NOMO-1 treated with dmso at 0.1 percent for 144 hours (cell line): Measurements from ENCODE around the gene ERBB4.

ENCODE experiments used
- DNase-seq: peaks from one replicate; lab custom pipeline; 2025; ENCODE audit not compliant: unreplicated experiment; lab: John Stamatoyannopoulos, UW

ERBB4 gene

DNA sequence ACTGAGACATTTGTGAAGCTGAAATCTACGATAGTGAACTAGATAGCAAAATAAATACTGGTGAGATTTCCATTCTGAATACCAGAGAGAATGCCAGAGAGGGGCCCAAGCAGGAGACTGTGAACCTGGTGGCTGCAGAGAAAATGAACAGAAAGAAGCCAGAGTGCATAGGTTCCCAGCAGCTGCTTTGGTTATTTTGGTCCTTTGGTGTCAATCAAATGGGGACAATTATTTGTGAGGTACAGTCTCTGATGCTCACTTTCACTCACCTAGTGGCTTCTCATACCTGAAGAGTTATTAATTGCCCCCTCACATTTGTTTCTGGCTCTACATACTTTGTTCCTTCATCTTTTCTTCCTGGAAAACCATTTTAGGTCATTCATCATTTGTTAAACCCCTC, 1170.1 kb downstream of the ERBB4 start:
- no peak for DNase-seq

DNA sequence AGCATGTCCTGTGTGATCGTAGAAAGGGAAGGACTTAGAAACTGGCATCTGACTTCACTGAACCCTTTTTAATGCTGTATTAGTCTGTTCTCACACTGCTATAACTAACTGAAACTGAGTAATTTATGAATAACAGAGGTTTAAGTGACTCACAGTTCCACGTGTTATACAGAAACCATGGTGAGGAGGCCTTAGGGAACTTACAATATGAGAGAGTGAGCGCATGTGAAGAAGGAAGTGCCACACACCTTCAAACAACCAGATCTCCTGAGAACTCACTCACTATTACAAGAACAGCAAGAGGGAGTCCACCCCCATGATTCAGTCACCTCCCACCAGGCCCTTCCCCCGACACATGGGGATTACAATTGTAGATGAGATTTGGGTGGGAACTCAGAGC, 1170.9 kb downstream of the ERBB4 start:
- DNase-seq: peak; percentile 47

DNA sequence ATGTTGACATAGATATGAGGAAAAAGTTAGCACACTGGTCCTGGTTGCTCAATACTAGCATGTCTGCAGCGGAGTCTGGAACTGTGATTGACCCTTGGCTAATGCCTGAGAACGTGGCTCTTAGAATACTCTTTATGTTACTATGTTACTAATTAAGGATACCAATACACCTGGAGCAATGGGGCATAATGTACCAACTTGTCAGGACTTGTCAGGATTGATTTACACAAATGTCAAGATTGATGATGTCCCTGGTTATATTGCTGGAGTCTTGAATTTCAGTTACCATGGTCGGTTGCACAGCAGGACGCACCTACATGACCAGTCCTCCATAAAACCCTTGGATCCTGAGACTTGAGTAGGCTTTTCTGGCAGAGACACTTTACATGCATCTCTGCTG, 1171.3 kb downstream of the ERBB4 start:
- no peak for DNase-seq

DNA sequence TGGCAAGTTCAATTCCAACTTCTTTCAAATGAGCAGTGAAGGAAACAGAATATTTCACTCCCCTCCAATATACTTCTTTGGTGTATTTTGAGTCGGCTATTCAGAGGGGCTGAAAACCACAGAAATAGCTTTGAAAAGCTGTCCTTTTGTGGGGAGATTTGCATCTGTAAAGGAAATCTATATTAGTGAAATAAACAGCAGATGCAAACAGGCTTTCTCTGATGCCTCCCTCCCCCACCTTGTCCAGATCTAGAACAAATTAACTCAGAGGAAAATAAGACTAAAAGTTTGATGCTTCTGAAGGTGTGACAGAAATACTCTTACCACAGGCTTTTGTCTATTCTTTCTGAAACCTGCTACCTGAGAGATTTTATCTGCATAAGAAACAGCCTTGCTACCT, 1173.7 kb downstream of the ERBB4 start:
- DNase-seq: no peak

DNA sequence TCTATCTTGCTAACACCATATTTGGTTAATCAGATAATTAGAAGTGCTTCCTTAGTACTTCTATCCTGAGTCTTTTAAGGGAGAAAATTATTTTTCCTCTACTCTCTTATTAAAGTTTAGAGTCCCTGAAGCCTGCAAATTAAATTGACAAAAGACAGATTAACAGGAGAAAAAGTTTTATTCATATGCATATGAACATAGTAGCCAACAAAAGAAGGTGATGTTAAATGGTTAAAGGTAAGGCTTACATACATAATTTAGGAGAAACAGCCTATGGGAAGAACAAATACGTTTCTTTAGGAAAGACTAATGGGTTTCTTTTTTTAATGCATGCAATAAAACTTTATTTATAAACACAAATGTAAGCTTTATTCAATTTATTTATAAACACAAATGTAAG, 1177.2 kb downstream of the ERBB4 start:
- DNase-seq: no peak

GRCh38 chr2:211359347-211359746, 1179.3 kb downstream of the ERBB4 start:
- DNase-seq: no peak

- DNase-seq: no peak
Measured at GRCh38 chr2:211358504-211358903, 1180.1 kb downstream of the ERBB4 start.

DNA sequence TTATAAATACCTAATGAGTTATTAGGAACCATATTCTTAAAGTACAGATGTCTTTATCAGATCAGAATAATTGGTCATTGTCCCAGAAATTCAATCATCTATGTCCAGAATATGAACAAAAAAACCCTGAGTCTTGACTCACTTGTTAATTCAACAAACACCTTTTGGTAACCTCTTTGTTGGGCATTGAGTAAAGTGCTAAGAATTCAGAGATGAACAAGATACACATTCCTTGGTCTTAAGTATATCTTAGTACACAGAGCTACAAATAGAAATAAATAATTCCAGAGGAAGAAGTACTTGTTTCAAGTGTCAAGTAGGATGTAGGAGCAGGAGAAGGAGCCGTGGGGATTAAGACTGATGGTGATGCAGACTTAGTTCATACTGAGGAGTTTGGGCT, 1184.1 kb downstream of the ERBB4 start:
- DNase-seq: no peak

GRCh38 chr2:211351987-211352386, 1186.6 kb downstream of the ERBB4 start:
- DNase-seq: no peak

DNA sequence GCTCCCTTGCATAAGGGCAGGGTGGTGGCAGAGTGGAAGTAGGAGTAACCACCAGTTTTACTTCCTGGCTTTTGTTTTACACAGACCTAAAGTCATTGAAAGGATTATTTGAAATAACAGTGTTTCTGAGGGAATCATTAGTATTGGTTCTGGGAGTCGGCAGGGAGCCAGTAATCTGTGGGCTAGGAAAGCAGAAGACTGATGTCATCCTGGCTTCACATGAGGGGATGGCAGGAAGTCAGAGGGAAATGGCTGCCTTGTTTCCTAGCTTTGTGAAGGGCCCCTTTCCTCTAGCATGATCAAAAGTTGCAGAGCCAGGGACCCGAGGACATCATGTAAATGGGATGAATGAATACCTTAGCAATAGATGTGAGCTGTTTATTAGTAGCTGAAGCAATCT, 1189.6 kb downstream of the ERBB4 start:
- no peak for DNase-seq

DNA sequence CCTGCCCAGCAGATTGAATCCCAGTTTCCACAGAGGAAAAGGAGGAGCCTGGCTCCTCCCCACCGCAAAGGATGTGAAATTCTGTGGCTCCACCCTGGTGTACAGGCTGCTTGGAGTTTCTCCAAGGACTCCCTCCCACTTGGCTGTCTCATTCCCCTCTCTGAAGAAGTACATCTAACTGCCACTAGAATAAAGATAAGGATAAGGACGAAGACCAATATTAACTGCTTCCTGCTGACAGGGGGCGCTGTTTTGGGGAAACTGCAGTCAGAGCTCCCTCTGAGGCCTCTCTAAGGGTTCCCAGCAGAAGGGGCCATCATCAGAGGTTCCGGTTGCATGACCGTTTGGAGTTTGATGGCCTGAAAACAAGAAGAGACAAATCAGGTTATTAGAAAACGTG, 1191.3 kb downstream of the ERBB4 start:
- no peak for DNase-seq

DNA sequence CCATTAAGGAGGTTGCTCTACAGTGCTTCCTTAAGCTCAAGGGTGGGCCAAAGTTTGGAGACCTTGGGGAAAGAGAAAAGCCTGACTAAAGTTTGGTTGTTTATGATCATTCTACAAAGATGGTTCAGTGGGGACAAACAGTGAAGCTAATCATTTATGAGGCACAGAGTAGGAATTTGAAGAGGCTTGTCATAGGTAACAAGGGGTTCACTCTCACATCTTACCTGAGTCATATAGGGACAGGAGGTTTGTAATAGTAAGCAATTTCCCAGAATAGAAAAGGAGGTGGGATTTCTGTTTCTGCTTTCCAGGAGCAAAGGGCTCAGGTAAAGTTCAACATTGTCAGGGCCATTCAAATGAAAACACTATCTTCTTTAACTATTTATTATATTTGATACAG, 1194.3 kb downstream of the ERBB4 start:
- no peak for DNase-seq

GRCh38 chr2:211333377-211333776, 1205.2 kb downstream of the ERBB4 start:
- no peak for DNase-seq

DNA sequence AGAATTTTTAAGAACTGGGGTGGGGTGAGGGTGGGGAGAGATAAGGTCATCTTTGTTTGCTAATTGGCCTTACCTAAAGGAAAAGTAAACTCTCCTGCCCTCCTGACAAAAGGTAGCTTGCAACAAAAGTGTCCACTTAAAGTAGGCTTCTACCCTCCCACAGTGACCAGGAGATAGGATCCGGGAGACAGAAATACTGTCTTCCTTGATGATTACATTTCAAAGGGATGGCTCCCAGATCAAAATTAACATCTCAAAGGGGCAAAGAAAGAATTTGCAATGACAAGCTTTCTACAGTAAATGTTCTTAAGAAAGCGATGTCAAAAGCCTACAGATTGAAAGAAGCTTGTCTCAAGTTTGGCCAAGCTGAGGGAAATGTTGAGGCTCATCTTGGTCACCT, 1206.9 kb downstream of the ERBB4 start:
- no peak for DNase-seq

GRCh38 chr2:211329882-211330281, 1208.7 kb downstream of the ERBB4 start:
- no peak for DNase-seq

GRCh38 chr2:211329421-211329820, 1209.2 kb downstream of the ERBB4 start:
- no peak for DNase-seq

DNA sequence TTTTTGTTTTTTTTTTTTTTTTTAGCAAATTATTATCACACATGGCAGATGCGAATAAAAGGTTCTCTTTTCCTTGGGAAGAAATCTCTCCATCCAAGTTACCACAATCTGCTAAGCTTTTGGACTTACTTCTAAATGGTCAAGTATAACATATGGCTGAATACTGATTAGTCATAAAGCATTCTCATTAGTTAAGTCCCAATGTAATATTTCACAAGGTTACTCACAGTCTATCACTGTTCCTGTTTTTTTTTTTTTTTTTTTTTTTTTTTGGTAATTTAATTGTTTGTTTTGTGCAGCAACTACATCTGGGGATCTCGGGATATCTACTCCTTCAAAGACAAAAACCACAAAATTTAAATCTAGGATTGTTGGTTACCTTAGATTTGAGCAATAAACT, 1210.5 kb downstream of the ERBB4 start:
- no peak for DNase-seq
